Measurements from ENCODE around the gene RAB8A.

Gene RAB8A

DNA sequence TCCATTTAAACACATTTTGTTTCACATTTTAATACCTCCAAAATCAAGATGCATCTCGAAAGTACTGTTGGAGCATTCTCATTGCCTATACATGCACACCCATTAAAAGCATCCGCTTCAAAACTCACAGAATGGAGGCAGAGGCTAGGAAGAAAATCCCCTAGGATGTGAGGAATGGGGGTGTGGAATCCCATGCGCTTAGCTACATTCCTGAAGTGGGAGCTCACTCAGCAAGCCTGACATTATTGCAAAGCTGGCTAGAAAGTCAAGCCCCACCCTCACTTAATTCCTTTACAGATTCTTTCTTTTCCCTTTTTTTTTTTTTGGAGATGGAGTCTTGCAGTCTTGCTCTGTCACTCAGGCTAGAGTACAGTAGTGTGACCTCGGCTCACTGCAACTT, 68.9 kb downstream of the RAB8A start:
- no peak for DNase-seq (ENCODE audit: low spot score)

Measured in HuH-7 (cell line).